HepG2 (cell line): ENCODE measurements around the gene EML2. TPM values are rescaled to one million over a fixed set of nuclear protein-coding genes. Genes with fewer than 3 reads are reported as not detected.

Experiments used
- ATF5 ChIP-seq: sonication (generic); formaldehyde crosslinking; IDR thresholded peaks from 2 replicates; pipeline ENCODE4 v1.4.0; 2020; ENCODE audit warnings: mild to moderate bottlenecking, low read depth, missing genetic modification reagents
- BCL6 ChIP-seq: IDR thresholded peaks from 2 replicates; pipeline ENCODE4 v1.6.1; 2016; ENCODE audit warnings: missing genetic modification reagents, missing compliant biosample characterization
- CBX5 ChIP-seq: sonication (generic); formaldehyde crosslinking; IDR thresholded peaks from 2 replicates; pipeline ENCODE4 v1.4.0; 2020; ENCODE audit warnings: missing genetic modification reagents, borderline replicate concordance
- CCDC6 ChIP-seq: sonication (generic); formaldehyde crosslinking; IDR thresholded peaks from 2 replicates; pipeline ENCODE4 v1.8.1; 2022; ENCODE audit warnings: mild to moderate bottlenecking, missing genetic modification reagents, moderate library complexity
- FOSL2 ChIP-seq: sonication (generic); formaldehyde crosslinking; IDR thresholded peaks from 2 replicates; pipeline ENCODE4 v1.4.0; 2020; ENCODE audit warnings: missing genetic modification reagents
- GMEB2 ChIP-seq: IDR thresholded peaks from 2 replicates; pipeline ENCODE4 v1.6.1; 2016; ENCODE audit warnings: missing biosample characterization, missing genetic modification reagents, low read depth
- HMG20A ChIP-seq: IDR thresholded peaks from 2 replicates; pipeline ENCODE4 v1.6.1; 2016; ENCODE audit warnings: borderline replicate concordance
- HNF4A ChIP-seq: sonication (generic); formaldehyde crosslinking; IDR thresholded peaks from 2 replicates; pipeline ENCODE4 v1.4.0; 2020; ENCODE audit warnings: missing genetic modification reagents
- MAX ChIP-seq: IDR thresholded peaks from 2 replicates; pipeline ENCODE4 v1.6.1; 2012; ENCODE audit warnings: inconsistent platforms
- POGK ChIP-seq: sonication (generic); formaldehyde crosslinking; conservative IDR thresholded peaks from 2 replicates; pipeline ENCODE4 v1.8.0; 2022; ENCODE audit warnings: mild to moderate bottlenecking, moderate library complexity, missing genetic modification reagents
- RAD21 ChIP-seq: fragments of 450-650 bp; formaldehyde crosslinking; IDR thresholded peaks from 2 replicates; pipeline ENCODE4 v1.5.0; 2020; ENCODE audit warnings: mild to moderate bottlenecking
- SKI ChIP-seq: fragments of 450-650 bp; IDR thresholded peaks from one replicate; pipeline ENCODE4 v1.6.1; 2018; ENCODE audit warnings: mild to moderate bottlenecking; ENCODE audit not compliant: partially characterized antibody
- SMYD3 ChIP-seq: sonication (generic); formaldehyde crosslinking; IDR thresholded peaks from 2 replicates; pipeline ENCODE4 v1.8.1; 2023; ENCODE audit warnings: mild to moderate bottlenecking, missing genetic modification reagents
- STAT5B ChIP-seq: sonication (generic); formaldehyde crosslinking; IDR thresholded peaks from 2 replicates; pipeline ENCODE4 v1.4.0; 2020; ENCODE audit warnings: missing genetic modification reagents
- TCF7 ChIP-seq: sonication (generic); IDR thresholded peaks from 2 replicates; pipeline ENCODE4 v1.6.1; 2016; ENCODE audit warnings: antibody characterized with exemption, low read depth
- TERF1 ChIP-seq: sonication (generic); formaldehyde crosslinking; IDR thresholded peaks from 2 replicates; pipeline ENCODE4 v1.8.0; 2022; ENCODE audit warnings: mild to moderate bottlenecking, missing genetic modification reagents, moderate library complexity
- ZNF224 ChIP-seq: sonication (generic); formaldehyde crosslinking; IDR thresholded peaks from 2 replicates; pipeline ENCODE4 v1.5.0; 2020; ENCODE audit warnings: mild to moderate bottlenecking, missing genetic modification reagents
- ZNF644 ChIP-seq: IDR thresholded peaks from 2 replicates; pipeline ENCODE4 v1.6.1; 2016; ENCODE audit warnings: low read depth
- polyA plus RNA-seq, 8 experiments: library from polyadenylated mRNA; depleted of rRNA in 3 of 8; stranded (reverse) in 7 of 8; unstranded in 1 of 8; fragments of >200 nt; fragmentation: Illumina TruSeq in 4 of 8; extraction: Trizol in 4 of 8; gene quantifications; 2 replicates each; pipeline versions ENCODE4 v1.2.1 to v1.2.3, GENCODE V29; 2011 to 2016; ENCODE audit warnings: low read depth in 4 of 8, missing spikeins in 1 of 8, mixed read lengths in 1 of 8; ENCODE audit not compliant: insufficient read depth in 1 of 8
- total RNA-seq, 5 experiments: library from RNA; depleted of rRNA; stranded (reverse); fragments of >200 nt; fragmentation: Illumina TruSeq; extraction: Trizol; gene quantifications; 2 replicates each; pipeline ENCODE4 v1.2.3, GENCODE V29; 2016; ENCODE audit warnings: low read depth in 1 of 5
- TF ChIP-seq, protein P1 (sequence below), 2 experiments: fragments of 450-650 bp in 1 of 2; sonication (generic) in 1 of 2; formaldehyde crosslinking; IDR thresholded peaks; 2 replicates each; pipeline versions ENCODE4 v1.5.0 to v1.8.0; 2020 to 2022; ENCODE audit warnings: mild to moderate bottlenecking in 1 of 2, missing genetic modification reagents in 1 of 2
- TF ChIP-seq, protein P2 (sequence below): sonication (generic); formaldehyde crosslinking; IDR thresholded peaks from 2 replicates; pipeline ENCODE4 v1.4.0; 2020; ENCODE audit warnings: low read depth, mild to moderate bottlenecking, missing genetic modification reagents
- TF ChIP-seq, protein P3 (sequence below): sonication (generic); formaldehyde crosslinking; IDR thresholded peaks from 2 replicates; pipeline ENCODE4 v1.5.0; 2020; ENCODE audit warnings: mild to moderate bottlenecking, missing genetic modification reagents

EML2 gene
- total and polyA plus RNA-seq, 2 of the 13 experiments (the other 11 are each of a cell fraction or from before 2014, with no cell fraction given) = 7.3 to 12.9 TPM

GRCh38 chr19:45587873-45588272 is 51.3 kb downstream of the EML2 start (continued):
- TF ChIP-seq GMEB2 (no peak), MAX (no peak), HMG20A (CRISPR knock-in tag) (no peak), BCL6 (peak; percentile 85), RAD21 (no peak), STAT5B (CRISPR knock-in tag) (no peak), TERF1 (CRISPR knock-in tag) (no peak), FOSL2 (peak; percentile 85), ZNF224 (no peak), CBX5 (CRISPR knock-in tag) (no peak), CCDC6 (CRISPR knock-in tag) (no peak), HNF4A (CRISPR knock-in tag) (0 out of 2 replicates have a peak, but pooled peaks have one; percentile 5), SMYD3 (no peak), SKI (peak; percentile 23), TCF7 (no peak), ZNF644 (peak; percentile 80; the same call in 1 of the 2 replicates), ATF5 (CRISPR knock-in tag) (no peak), POGK (no peak)
- TF ChIP-seq, protein P1, sequence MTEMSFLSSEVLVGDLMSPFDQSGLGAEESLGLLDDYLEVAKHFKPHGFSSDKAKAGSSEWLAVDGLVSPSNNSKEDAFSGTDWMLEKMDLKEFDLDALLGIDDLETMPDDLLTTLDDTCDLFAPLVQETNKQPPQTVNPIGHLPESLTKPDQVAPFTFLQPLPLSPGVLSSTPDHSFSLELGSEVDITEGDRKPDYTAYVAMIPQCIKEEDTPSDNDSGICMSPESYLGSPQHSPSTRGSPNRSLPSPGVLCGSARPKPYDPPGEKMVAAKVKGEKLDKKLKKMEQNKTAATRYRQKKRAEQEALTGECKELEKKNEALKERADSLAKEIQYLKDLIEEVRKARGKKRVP (CRISPR knock-in tag; IDR thresholded peaks at IDR 0.05) = no peak
- TF ChIP-seq, protein P2, sequence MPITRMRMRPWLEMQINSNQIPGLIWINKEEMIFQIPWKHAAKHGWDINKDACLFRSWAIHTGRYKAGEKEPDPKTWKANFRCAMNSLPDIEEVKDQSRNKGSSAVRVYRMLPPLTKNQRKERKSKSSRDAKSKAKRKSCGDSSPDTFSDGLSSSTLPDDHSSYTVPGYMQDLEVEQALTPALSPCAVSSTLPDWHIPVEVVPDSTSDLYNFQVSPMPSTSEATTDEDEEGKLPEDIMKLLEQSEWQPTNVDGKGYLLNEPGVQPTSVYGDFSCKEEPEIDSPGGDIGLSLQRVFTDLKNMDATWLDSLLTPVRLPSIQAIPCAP = no peak
- TF ChIP-seq, protein P3, sequence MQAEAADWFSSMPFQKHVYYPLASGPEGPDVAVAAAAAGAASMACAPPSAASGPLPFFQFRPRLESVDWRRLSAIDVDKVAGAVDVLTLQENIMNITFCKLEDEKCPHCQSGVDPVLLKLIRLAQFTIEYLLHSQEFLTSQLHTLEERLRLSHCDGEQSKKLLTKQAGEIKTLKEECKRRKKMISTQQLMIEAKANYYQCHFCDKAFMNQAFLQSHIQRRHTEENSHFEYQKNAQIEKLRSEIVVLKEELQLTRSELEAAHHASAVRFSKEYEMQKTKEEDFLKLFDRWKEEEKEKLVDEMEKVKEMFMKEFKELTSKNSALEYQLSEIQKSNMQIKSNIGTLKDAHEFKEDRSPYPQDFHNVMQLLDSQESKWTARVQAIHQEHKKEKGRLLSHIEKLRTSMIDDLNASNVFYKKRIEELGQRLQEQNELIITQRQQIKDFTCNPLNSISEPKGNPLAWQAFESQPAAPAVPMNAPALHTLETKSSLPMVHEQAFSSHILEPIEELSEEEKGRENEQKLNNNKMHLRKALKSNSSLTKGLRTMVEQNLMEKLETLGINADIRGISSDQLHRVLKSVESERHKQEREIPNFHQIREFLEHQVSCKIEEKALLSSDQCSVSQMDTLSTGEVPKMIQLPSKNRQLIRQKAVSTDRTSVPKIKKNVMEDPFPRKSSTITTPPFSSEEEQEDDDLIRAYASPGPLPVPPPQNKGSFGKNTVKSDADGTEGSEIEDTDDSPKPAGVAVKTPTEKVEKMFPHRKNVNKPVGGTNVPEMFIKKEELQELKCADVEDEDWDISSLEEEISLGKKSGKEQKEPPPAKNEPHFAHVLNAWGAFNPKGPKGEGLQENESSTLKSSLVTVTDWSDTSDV (CRISPR knock-in tag) = no peak
